H9 (cell line): ENCODE data around the gene NLRP5. TPM values are rescaled to one million over a fixed set of nuclear protein-coding genes. Genes with fewer than 3 reads are reported as not detected.
"Not testable (repeated sequence)": the region's sequence is repeated elsewhere in the genome, so short reads cannot be mapped to it uniquely, and the experiment has no call there.

Experiments
- DNase-seq: peaks from one replicate; pipeline ENCODE4 v3.0.0-alpha.2; 2017
- H2AFZ ChIP-seq: one replicate; pipeline ENCODE4 v1.6.1; 2013; ENCODE audit warnings: mild to moderate bottlenecking, low read length, control low read depth, moderate library complexity
- H2AK5ac ChIP-seq: 2 replicates; pipeline ENCODE4 v1.6.1; 2013; ENCODE audit warnings: low read length, control low read depth, mixed read lengths; ENCODE audit not compliant: insufficient read length
- H2BK120ac ChIP-seq: one replicate; pipeline ENCODE4 v1.6.1; 2013; ENCODE audit warnings: low read depth, mild to moderate bottlenecking, low read length, control low read depth, inconsistent platforms; ENCODE audit not compliant: poor library complexity, severe bottlenecking
- H2BK12ac ChIP-seq: 2 replicates; pipeline ENCODE4 v1.6.1; 2013; ENCODE audit warnings: low read length, control low read depth, mixed read lengths, low read depth; ENCODE audit not compliant: insufficient read length
- H2BK15ac ChIP-seq: 2 replicates; pipeline ENCODE4 v1.6.1; 2013; ENCODE audit warnings: low read depth, low read length, control low read depth
- H2BK20ac ChIP-seq: one replicate; pipeline ENCODE4 v1.6.1; 2013; ENCODE audit warnings: low read depth, mild to moderate bottlenecking, low read length, control low read depth, inconsistent platforms; ENCODE audit not compliant: poor library complexity, severe bottlenecking
- H2BK5ac ChIP-seq: 2 replicates; pipeline ENCODE4 v1.6.1; 2013; ENCODE audit warnings: low read length, control low read depth, mixed read lengths; ENCODE audit not compliant: insufficient read length
- H3K14ac ChIP-seq: 2 replicates; pipeline ENCODE4 v1.6.1; 2013; ENCODE audit warnings: low read length, control low read depth; ENCODE audit not compliant: insufficient read depth
- H3K18ac ChIP-seq: 2 replicates; pipeline ENCODE4 v1.6.1; 2013; ENCODE audit warnings: low read depth, mild to moderate bottlenecking, mixed read lengths, low read length, control low read depth; ENCODE audit not compliant: insufficient read length
- H3K23ac ChIP-seq: 2 replicates; pipeline ENCODE4 v1.6.1; 2013; ENCODE audit warnings: low read length, control low read depth, mixed read lengths, low read depth; ENCODE audit not compliant: insufficient read length
- H3K23me2 ChIP-seq: 2 replicates; pipeline ENCODE4 v1.6.1; 2013; ENCODE audit warnings: low read depth, mild to moderate bottlenecking, mixed read lengths, low read length, control low read depth; ENCODE audit not compliant: insufficient read length, poor library complexity, severe bottlenecking
- H3K27ac ChIP-seq: 2 replicates; pipeline ENCODE4 v1.5.1; 2013; ENCODE audit warnings: low read length, control low read depth, mixed read lengths, low read depth; ENCODE audit not compliant: insufficient read length
- H3K27me3 ChIP-seq: 2 replicates; pipeline ENCODE4 v1.6.1; 2013; ENCODE audit warnings: low read length, control low read depth, inconsistent platforms; ENCODE audit not compliant: insufficient read depth
- H3K4ac ChIP-seq: 2 replicates; pipeline ENCODE4 v1.6.1; 2013; ENCODE audit warnings: low read depth, mild to moderate bottlenecking, control low read depth, inconsistent platforms, low read length, moderate library complexity
- H3K4me1 ChIP-seq: 2 replicates; pipeline ENCODE4 v1.6.1; 2013; ENCODE audit warnings: low read length, control low read depth, inconsistent platforms; ENCODE audit not compliant: insufficient read depth
- H3K4me2 ChIP-seq: 2 replicates; pipeline ENCODE4 v1.6.1; 2013; ENCODE audit warnings: low read length, control low read depth, mixed read lengths; ENCODE audit not compliant: insufficient read length, insufficient read depth
- H3K56ac ChIP-seq: 2 replicates; pipeline ENCODE4 v1.6.1; 2013; ENCODE audit warnings: low read depth, mild to moderate bottlenecking, mixed read lengths, low read length, control low read depth; ENCODE audit not compliant: insufficient read length
- H3K79me1 ChIP-seq: 2 replicates; pipeline ENCODE4 v1.6.1; 2013; ENCODE audit warnings: low read depth, mild to moderate bottlenecking, moderate library complexity, low read length, control low read depth, inconsistent platforms; ENCODE audit not compliant: insufficient read depth, poor library complexity, severe bottlenecking
- H3K79me2 ChIP-seq: 2 replicates; pipeline ENCODE4 v1.6.1; 2013; ENCODE audit warnings: low read length, control low read depth, inconsistent platforms; ENCODE audit not compliant: insufficient read depth
- H3K9ac ChIP-seq: 2 replicates; pipeline ENCODE4 v1.6.1; 2013; ENCODE audit warnings: low read length, control low read depth, mixed read lengths; ENCODE audit not compliant: insufficient read length; ENCODE audit errors: extremely low read depth
- H3K9me3 ChIP-seq: one replicate; pipeline ENCODE4 v1.6.1; 2013; ENCODE audit warnings: low read depth, low read length, inconsistent platforms; ENCODE audit not compliant: control insufficient read depth
- H3T11ph ChIP-seq: one replicate; pipeline ENCODE4 v1.6.1; 2013; ENCODE audit warnings: mild to moderate bottlenecking, low read length, control low read depth, inconsistent platforms
- H4K20me1 ChIP-seq: one replicate; pipeline ENCODE4 v1.6.1; 2013; ENCODE audit not compliant: control insufficient read depth, insufficient read length, insufficient read depth
- H4K5ac ChIP-seq: 2 replicates; pipeline ENCODE4 v1.6.1; 2013; ENCODE audit warnings: low read depth, mild to moderate bottlenecking, mixed read lengths, low read length, control low read depth; ENCODE audit not compliant: insufficient read length
- H4K8ac ChIP-seq: replicated peaks from 2 replicates; pipeline ENCODE4 v1.6.1; 2013; ENCODE audit warnings: low read length, control low read depth, mixed read lengths, low read depth; ENCODE audit not compliant: insufficient read length
- H4K91ac ChIP-seq: 2 replicates; pipeline ENCODE4 v1.6.1; 2013; ENCODE audit warnings: low read depth, mild to moderate bottlenecking, moderate library complexity, mixed read lengths, low read length, control low read depth; ENCODE audit not compliant: insufficient read length
- H3K27ac Mint-ChIP-seq, 3 experiments: 2 replicates in 2 of 3; 3 replicates in 1 of 3; pipeline ENCODE4 v1.8.0; 2020 to 2021; ENCODE audit warnings: mixed read lengths in 3 of 3, mild to moderate bottlenecking in 1 of 3, moderate library complexity in 1 of 3
- H3K27me3 Mint-ChIP-seq: 2 replicates; pipeline ENCODE4 v1.8.0; 2021; ENCODE audit warnings: low read depth, mild to moderate bottlenecking, moderate library complexity, mixed read lengths
- H3K36me3 Mint-ChIP-seq, 3 experiments: 2 replicates in 2 of 3; 3 replicates in 1 of 3; pipeline ENCODE4 v1.8.0; 2020 to 2021; ENCODE audit warnings: low read depth in 3 of 3, mixed read lengths in 3 of 3; ENCODE audit not compliant: insufficient read depth in 1 of 3
- H3K4me1 Mint-ChIP-seq, 2 experiments: 2 replicates each; pipeline ENCODE4 v1.8.0; 2020; ENCODE audit warnings: mixed read lengths in 2 of 2
- H3K4me3 Mint-ChIP-seq, 2 experiments: 2 replicates in 1 of 2; 3 replicates in 1 of 2; pipeline ENCODE4 v1.8.0; 2020 to 2021; ENCODE audit warnings: mild to moderate bottlenecking in 2 of 2, mixed read lengths in 2 of 2, moderate library complexity in 1 of 2
- H3K9me3 Mint-ChIP-seq, 2 experiments: 2 replicates in 1 of 2; 3 replicates in 1 of 2; pipeline ENCODE4 v1.8.0; 2020; ENCODE audit warnings: mild to moderate bottlenecking in 2 of 2, mixed read lengths in 2 of 2, moderate library complexity in 1 of 2
- CTCF ChIP-seq: fragments of 200-600 bp; sonication (generic); conservative IDR thresholded peaks from 3 replicates; pipeline ENCODE4 v1.8.0; 2021; ENCODE audit warnings: antibody characterized with exemption, mild to moderate bottlenecking
- WGBS: extraction: QIAGEN DNeasy Blood & Tissue Kit; methylation state at CpG from one replicate; pipeline ENCODE4 v1.1.7; 2013; ENCODE audit warnings: missing lambda C conversion rate, low lambda C conversion rate, mixed read lengths; ENCODE audit not compliant: insufficient read length; ENCODE audit errors: extremely low coverage; 5-methylcytosine and 5-hydroxymethylcytosine counted together
- total RNA-seq: library from RNA; stranded (reverse); gene quantifications from 2 replicates; pipeline ENCODE4 v1.2.1, GENCODE V29; 2021

NLRP5 gene
- total RNA-seq, 1 experiment from 2014 or later, result not detected

- H3K27ac Mint-ChIP-seq, result no peak within 1 kb of the TSS
- no peak within 1 kb of the TSS for H2BK20ac ChIP-seq
Measured at GRCh38 chr19:55947532-55947931, 39.0 kb upstream of the NLRP5 start, which contains the start of gene NLRP8. NLRP8 (plus strand) TSS chr19:55947832.

GRCh38 chr19:55950566-55950965 lies 36.0 kb upstream of the NLRP5 start:
- H3K23ac ChIP-seq, H3K4ac ChIP-seq, H2AFZ ChIP-seq, H2BK15ac ChIP-seq, H3K23me2 ChIP-seq, H2BK12ac ChIP-seq, H3K27me3 ChIP-seq, H3K79me2 ChIP-seq, H2BK120ac ChIP-seq, H2BK20ac ChIP-seq, H4K5ac ChIP-seq, H3K4me1 Mint-ChIP-seq, H3K4me2 ChIP-seq, H3K9ac ChIP-seq, H3K79me1 ChIP-seq, DNase-seq, H3K27ac Mint-ChIP-seq, H3K56ac ChIP-seq, H3K27me3 Mint-ChIP-seq, H3K27ac ChIP-seq, H3K4me3 Mint-ChIP-seq, H2AK5ac ChIP-seq, H3K18ac ChIP-seq, H3K14ac ChIP-seq, H2BK5ac ChIP-seq, H4K20me1 ChIP-seq, H4K91ac ChIP-seq, H3T11ph ChIP-seq, H4K8ac ChIP-seq, H3K4me1 ChIP-seq: not testable (repeated sequence)
- Mint-ChIP-seq H3K36me3 (peaks cover 7 to 39% (median 8%) of the 10 kb centered on the region in 3 experiments; a peak in 5 of 7 replicates), H3K9me3 (peaks cover 83 to 90% of the 10 kb centered on the region in 2 experiments)
- H3K9me3 ChIP-seq, result peaks cover 82% of the 10 kb centered on the region
- WGBS, result no CpG with 5 or more reads among the region's 19 CpGs

More at GRCh38 chr19:55947532-55947931, 39.0 kb upstream of the NLRP5 start, which contains the start of gene NLRP8:
- Mint-ChIP-seq H3K36me3 (peaks cover 12 to 40% (median 13%) of the 10 kb centered on the region in 3 experiments; a peak in 6 of 7 replicates), H3K9me3 (peaks cover 85 to 92% of the 10 kb centered on the region in 2 experiments), H3K4me3 (no peak within 1 kb of the TSS), H3K4me1 (no peaks in the 10 kb centered on the region), H3K27me3 (peaks cover 2% of the 10 kb centered on the region)
- no peak within 1 kb of the TSS for H2BK15ac ChIP-seq
- no CpG with 5 or more reads among the region's 8 CpGs for WGBS
- no peak within 1 kb of the TSS for H3K18ac ChIP-seq
- no peak within 1 kb of the TSS for H4K5ac ChIP-seq
- no peaks in the 10 kb centered on the region for H3K79me1 ChIP-seq
- no peak within 1 kb of the TSS for H3K56ac ChIP-seq
- no peaks in the 10 kb centered on the region for H4K20me1 ChIP-seq
- no peak within 1 kb of the TSS for H4K8ac ChIP-seq
- no peak within 1 kb of the TSS for H2AFZ ChIP-seq
- H3K9me3 ChIP-seq, result peaks cover 70% of the 10 kb centered on the region
- no peaks in the 10 kb centered on the region for H3K79me2 ChIP-seq
- H3K4me1 ChIP-seq, result no peaks in the 10 kb centered on the region
- no peaks in the 10 kb centered on the region for H3K27me3 ChIP-seq
- H2BK5ac ChIP-seq, result no peak within 1 kb of the TSS
- no peak within 1 kb of the TSS for H3K9ac ChIP-seq
- H3K27ac ChIP-seq, result no peak within 1 kb of the TSS
- H2BK12ac ChIP-seq, result no peak within 1 kb of the TSS
- no peak for TF ChIP-seq CTCF
- H3T11ph ChIP-seq, result no peak within 1 kb of the TSS
- H2BK120ac ChIP-seq, result no peak within 1 kb of the TSS
- no peak within 1 kb of the TSS for H3K14ac ChIP-seq
- DNase-seq, result no peak
- H3K4ac ChIP-seq, result no peak within 1 kb of the TSS
- H3K23me2 ChIP-seq, result no peaks in the 10 kb centered on the region
- no peak within 1 kb of the TSS for H2AK5ac ChIP-seq
- H4K91ac ChIP-seq, result no peak within 1 kb of the TSS
- no peak within 1 kb of the TSS for H3K23ac ChIP-seq
- no peak within 1 kb of the TSS for H3K4me2 ChIP-seq
